GM19043 (cell line): ENCODE measurements around the gene LY6G6F.

Experiments
- ATAC-seq: cut with Tn5 transposase; IDR thresholded peaks from one replicate; pipeline ENCODE4 v1.9.1; 2021; ENCODE audit warnings: low read depth; ENCODE audit not compliant: unreplicated experiment

LY6G6F gene

GRCh38 chr6:31676322-31676903 is 30.3 kb upstream of the LY6G6F start:
- ATAC-seq: no peak

DNA sequence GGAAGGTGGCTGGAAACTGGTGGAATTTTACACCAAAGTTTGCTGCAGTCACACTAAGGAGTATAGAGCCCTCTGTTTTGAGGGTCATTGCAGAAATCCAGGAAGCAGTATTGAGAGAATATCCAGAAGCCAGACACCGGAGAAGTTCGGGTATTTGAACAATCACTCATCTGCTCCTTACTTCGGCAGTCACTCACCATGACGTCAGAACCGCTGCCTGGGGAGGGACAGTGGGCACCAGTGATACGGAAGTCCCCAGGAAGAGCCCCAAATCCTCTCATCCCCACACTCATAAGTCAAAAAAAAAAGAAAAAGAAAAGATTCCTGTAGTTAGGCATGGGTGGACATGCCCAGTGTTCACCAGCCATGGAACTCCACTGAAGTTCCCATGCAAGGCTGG is 29.8 kb upstream of the LY6G6F start:
- ATAC-seq: no peak

DNA sequence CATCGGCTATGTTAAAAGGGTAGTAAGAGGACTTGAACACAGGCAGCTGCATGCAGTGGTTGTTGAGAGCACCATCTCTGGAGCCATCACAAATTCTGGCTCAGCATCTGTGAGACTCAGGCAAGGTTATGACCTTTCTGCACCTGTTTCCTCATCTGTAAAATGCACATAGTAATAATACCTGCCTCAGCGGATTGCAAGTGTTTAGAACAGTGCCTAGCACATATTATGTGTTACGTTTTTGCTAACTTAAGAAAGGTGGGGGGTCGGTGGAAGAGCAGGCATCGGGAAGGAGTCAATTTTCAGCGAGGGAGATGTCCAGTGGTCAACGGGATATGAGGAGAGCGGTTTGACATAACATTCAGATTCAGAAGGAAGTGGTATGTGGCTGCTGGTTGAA is 28.7 kb upstream of the LY6G6F start:
- no peak for ATAC-seq

GRCh38 chr6:31680226-31681134 is 26.2 kb upstream of the LY6G6F start, which contains the start of gene LY6G5C:
TSS of gene LY6G5C (minus strand) at chr6:31681067. CDS start at chr6:31680373, 694 bp downstream.
- no peak for ATAC-seq

- ATAC-seq: no peak
Measured at GRCh38 chr6:31681135-31681671, 25.5 kb upstream of the LY6G6F start.

DNA sequence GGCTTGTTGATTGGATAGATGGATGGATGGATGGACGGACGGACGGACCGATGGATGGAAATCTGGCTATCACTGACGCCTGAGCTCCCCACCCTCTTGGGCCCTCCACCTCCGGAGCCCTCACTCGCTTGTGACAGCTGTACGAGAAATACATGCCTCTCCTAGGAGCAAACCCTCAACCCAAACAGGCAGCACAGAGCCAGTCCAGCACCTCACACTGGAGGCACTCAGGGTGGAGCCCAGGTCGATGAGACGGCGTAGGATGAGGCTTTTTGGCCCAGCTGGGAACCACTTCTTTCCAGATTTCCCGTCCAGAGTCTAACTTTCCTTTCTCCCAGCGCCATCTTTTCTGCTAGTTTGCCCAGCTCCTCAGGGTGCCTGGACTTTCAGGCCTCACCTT is 23.1 kb upstream of the LY6G6F start:
- ATAC-seq: no peak

DNA sequence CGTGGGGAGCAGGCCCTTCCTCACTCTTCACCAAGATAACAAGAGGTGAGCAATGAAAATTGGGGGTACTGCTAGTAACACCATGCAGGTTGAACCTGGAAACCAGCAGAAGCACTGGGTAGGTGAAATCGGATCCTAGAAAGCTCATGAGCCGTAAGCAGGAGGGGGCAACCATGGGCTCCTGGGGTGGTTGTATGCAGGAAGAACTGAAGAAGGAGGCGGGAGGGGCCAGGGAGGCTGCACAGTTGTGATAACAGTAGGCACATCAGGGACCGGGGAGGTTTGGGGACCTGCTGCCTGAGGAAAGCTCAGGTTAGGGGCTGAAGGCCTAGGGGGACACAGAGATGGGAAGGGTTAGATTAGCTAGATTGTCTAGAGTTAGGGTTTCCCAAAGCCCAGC is 20.2 kb upstream of the LY6G6F start:
- ATAC-seq: no peak

GRCh38 chr6:31687321-31687720 is 19.3 kb upstream of the LY6G6F start:
- no peak for ATAC-seq

GRCh38 chr6:31687860-31688693 is 18.6 kb upstream of the LY6G6F start:
- ATAC-seq: no peak

GRCh38 chr6:31689249-31690110 is 17.2 kb upstream of the LY6G6F start:
- ATAC-seq: no peak

GRCh38 chr6:31690231-31691077 is 16.2 kb upstream of the LY6G6F start:
- no peak for ATAC-seq

- no peak for ATAC-seq
Measured at GRCh38 chr6:31691078-31691463, 15.6 kb upstream of the LY6G6F start.

DNA sequence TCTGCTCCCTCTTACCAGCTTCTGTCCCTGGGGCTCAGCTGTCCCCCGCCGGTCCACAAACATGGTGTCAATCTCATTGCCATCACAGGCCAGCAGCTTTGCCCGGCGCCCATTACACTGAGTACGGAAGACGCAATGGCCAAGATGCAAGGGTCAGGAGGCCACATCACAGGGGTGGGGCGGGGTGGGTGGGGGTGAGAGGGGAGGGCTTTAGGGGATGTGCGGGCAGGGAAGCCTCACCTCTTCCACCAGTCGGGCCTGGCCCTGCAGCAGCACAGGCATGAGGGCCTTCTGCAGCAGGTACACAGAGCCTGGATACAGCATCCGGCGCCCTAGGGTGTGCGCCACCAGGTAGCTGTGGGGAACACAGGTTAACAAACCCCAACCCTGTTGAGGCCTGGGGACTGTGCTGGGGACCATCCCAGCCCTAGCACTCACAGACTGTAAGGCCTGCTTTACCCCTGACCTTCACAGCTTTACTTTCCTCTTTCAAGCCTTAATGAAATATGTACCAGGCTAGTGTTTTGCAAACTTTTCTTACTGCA is 15.0 kb upstream of the LY6G6F start:
- no peak for ATAC-seq

DNA sequence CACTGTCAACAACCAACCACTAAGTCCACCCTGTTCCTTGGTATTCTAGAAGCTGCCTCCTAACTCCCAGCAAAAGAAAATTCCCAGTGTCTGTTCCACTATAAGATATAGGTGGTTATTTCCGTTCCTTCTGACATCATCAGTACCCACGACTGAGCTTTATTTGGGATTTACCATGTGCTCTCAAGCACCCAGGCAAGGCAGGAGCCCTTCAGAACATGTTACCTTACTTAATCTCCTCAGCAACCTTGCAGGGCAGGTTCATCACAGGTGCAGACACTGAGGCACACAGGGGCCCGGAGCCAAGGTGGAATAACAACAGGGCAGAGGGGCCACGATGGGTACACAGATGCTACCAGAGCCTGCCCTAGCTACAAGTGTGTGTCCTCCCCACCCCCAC is 14.3 kb upstream of the LY6G6F start:
- no peak for ATAC-seq

DNA sequence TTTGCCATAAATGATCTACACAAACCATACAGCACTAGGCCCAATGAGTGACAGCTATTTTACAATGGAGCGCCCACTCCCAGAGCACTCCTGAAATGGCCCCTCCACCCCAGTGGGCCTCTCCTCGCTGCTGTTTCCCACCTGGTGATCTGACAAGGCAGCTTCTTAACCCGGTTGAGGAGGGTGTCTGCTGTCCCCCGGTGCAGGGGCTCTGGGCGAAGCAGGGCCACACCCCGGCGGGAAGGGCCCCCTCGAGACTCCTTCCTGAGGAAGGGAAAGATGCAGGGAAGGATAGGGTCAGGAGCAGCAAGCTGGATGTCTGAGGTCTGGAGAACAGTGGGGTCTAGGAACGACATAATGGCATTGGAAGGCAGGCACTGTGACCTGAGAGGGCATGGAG is 13.8 kb upstream of the LY6G6F start:
- ATAC-seq: no peak

- no peak for ATAC-seq
Measured at GRCh38 chr6:31693535-31693934, 13.1 kb upstream of the LY6G6F start.

GRCh38 chr6:31697555-31697954 is 9.1 kb upstream of the LY6G6F start:
- ATAC-seq: no peak

DNA sequence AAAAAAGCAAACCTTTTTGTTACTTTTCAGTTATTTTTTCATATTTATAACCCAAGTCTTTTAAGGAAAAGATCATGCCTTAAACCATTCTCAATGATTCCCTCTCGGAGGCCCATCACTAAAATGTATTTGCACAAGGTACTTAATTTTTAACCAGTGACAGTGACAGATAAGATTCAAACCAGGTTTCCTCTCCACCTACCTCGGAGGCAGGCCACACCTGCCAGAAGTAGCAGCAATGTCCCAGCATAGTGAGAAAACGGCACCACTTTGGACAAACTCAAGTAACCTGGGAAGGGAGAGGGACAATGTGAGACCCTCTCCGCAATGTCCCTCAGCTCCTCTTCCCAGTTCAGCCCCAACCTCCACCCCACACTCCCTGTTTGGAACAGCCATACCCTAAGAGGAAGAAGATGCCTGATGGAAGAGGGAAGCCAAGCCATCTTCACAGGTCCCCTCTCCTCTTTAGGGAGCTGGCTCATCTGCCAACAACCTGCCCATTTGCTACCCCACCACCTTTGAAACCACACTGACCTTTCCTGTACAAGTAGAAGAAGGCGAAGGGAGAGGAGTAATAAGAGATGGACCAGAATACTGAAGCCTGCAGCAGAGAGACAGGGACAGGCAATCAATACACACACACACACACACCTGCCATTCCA is 5.8 kb upstream of the LY6G6F start:
- no peak for ATAC-seq
